ENCODE results near the gene GRIA4.

Gene GRIA4

GRCh38 chr11:105720096-105720495, 110.2 kb downstream of the GRIA4 start:
- no peaks in the 10 kb centered on the region for H3K27me3 ChIP-seq (ENCODE audit: insufficient read depth, low read length, poor library complexity)
- H3K56ac ChIP-seq (ENCODE audit: low read length), result no peak overlapping the region
- H3K9ac ChIP-seq (ENCODE audit: low read length), result no peak overlapping the region
- no peak overlapping the region for H2BK15ac ChIP-seq (replicated peaks; ENCODE audit: low read depth)
- H3K4me3 ChIP-seq (ENCODE audit: low read length), result no peak overlapping the region
- H3K4me1 ChIP-seq (ENCODE audit: control insufficient read depth, low read depth, low read length), result no peaks in the 10 kb centered on the region
- H4K5ac ChIP-seq (ENCODE audit: low read length), result no peak overlapping the region
- H3K27ac ChIP-seq (ENCODE audit: low read depth, low read length), result no peak overlapping the region
- H4K8ac ChIP-seq (ENCODE audit: low read depth, low read length), result no peak overlapping the region
- no peaks in the 10 kb centered on the region for H3K79me2 ChIP-seq (ENCODE audit: control insufficient read depth, insufficient read depth, low read length)
- no peak overlapping the region for H3K4ac ChIP-seq (ENCODE audit: low read depth, low read length)
- DNase-seq, result no peak
- no peaks in the 10 kb centered on the region for H3K79me1 ChIP-seq (ENCODE audit: low read length)
- H2BK5ac ChIP-seq (ENCODE audit: low read length), result no peak overlapping the region
- no peak overlapping the region for H3K18ac ChIP-seq (ENCODE audit: low read length)
- H2AK5ac ChIP-seq (ENCODE audit: low read length), result no peak overlapping the region
- H3K23ac ChIP-seq (ENCODE audit: low read length), result no peak overlapping the region
- H3K4me2 ChIP-seq (ENCODE audit: low read length), result no peak overlapping the region
- no peak overlapping the region for H2BK120ac ChIP-seq (ENCODE audit: low read depth, low read length)
- no CpG with 5 or more reads among the region's 2 CpGs for whole genome bisulfite sequencing (ENCODE audit: extremely low coverage, insufficient coverage, low lambda C conversion rate)
- no peaks in the 10 kb centered on the region for H3K36me3 ChIP-seq (ENCODE audit: control insufficient read depth, insufficient read depth, low read length)

- no peak overlapping the region for H3K23ac ChIP-seq (ENCODE audit: low read length)
- H3K79me1 ChIP-seq (ENCODE audit: low read length), result no peaks in the 10 kb centered on the region
- no peak overlapping the region for H3K4ac ChIP-seq (ENCODE audit: low read depth, low read length)
- no peak overlapping the region for H2BK15ac ChIP-seq (replicated peaks; ENCODE audit: low read depth)
- no peak overlapping the region for H3K18ac ChIP-seq (ENCODE audit: low read length)
- H4K8ac ChIP-seq (ENCODE audit: low read depth, low read length), result no peak overlapping the region
- H3K4me3 ChIP-seq (ENCODE audit: low read length), result no peak overlapping the region
- no peak overlapping the region for H3K56ac ChIP-seq (ENCODE audit: low read length)
- no peaks in the 10 kb centered on the region for H3K27me3 ChIP-seq (ENCODE audit: insufficient read depth, low read length, poor library complexity)
- H3K9ac ChIP-seq (ENCODE audit: low read length), result no peak overlapping the region
- no CpG with 5 or more reads among the region's 3 CpGs for WGBS (ENCODE audit: extremely low coverage, insufficient coverage, low lambda C conversion rate)
- no peaks in the 10 kb centered on the region for H3K36me3 ChIP-seq (ENCODE audit: control insufficient read depth, insufficient read depth, low read length)
- DNase-seq, result no peak
- H3K4me1 ChIP-seq (ENCODE audit: control insufficient read depth, low read depth, low read length), result no peaks in the 10 kb centered on the region
- no peak overlapping the region for H2AK5ac ChIP-seq (ENCODE audit: low read length)
- no peak overlapping the region for H4K5ac ChIP-seq (ENCODE audit: low read length)
- no peaks in the 10 kb centered on the region for H3K79me2 ChIP-seq (ENCODE audit: control insufficient read depth, insufficient read depth, low read length)
- no peak overlapping the region for H2BK5ac ChIP-seq (ENCODE audit: low read length)
- H2BK120ac ChIP-seq (ENCODE audit: low read depth, low read length), result no peak overlapping the region
- no peak overlapping the region for H3K27ac ChIP-seq (ENCODE audit: low read depth, low read length)
- no peak overlapping the region for H3K4me2 ChIP-seq (ENCODE audit: low read length)
These were observed 113.4 kb downstream of the GRIA4 start for GRCh38 chr11:105723269-105723668.

GRCh38 chr11:105732611-105733010, 122.7 kb downstream of the GRIA4 start:
- H2AK5ac ChIP-seq (ENCODE audit: low read length), result no peak overlapping the region
- H3K36me3 ChIP-seq (ENCODE audit: control insufficient read depth, insufficient read depth, low read length), result no peaks in the 10 kb centered on the region
- H3K4me2 ChIP-seq (ENCODE audit: low read length), result no peak overlapping the region
- no peak overlapping the region for H4K5ac ChIP-seq (ENCODE audit: low read length)
- no CpG with 5 or more reads among the region's 3 CpGs for whole genome bisulfite sequencing (ENCODE audit: extremely low coverage, insufficient coverage, low lambda C conversion rate)
- H3K27ac ChIP-seq (ENCODE audit: low read depth, low read length), result no peak overlapping the region
- no peaks in the 10 kb centered on the region for H3K4me1 ChIP-seq (ENCODE audit: control insufficient read depth, low read depth, low read length)
- H3K23ac ChIP-seq (ENCODE audit: low read length), result no peak overlapping the region
- no peak overlapping the region for H3K4ac ChIP-seq (ENCODE audit: low read depth, low read length)
- no peak for DNase-seq
- no peaks in the 10 kb centered on the region for H3K79me1 ChIP-seq (ENCODE audit: low read length)
- H2BK5ac ChIP-seq (ENCODE audit: low read length), result no peak overlapping the region
- no peaks in the 10 kb centered on the region for H3K27me3 ChIP-seq (ENCODE audit: insufficient read depth, low read length, poor library complexity)
- H3K18ac ChIP-seq (ENCODE audit: low read length), result no peak overlapping the region
- no peak overlapping the region for H2BK120ac ChIP-seq (ENCODE audit: low read depth, low read length)
- H2BK15ac ChIP-seq (replicated peaks; ENCODE audit: low read depth), result no peak overlapping the region
- no peak overlapping the region for H3K56ac ChIP-seq (ENCODE audit: low read length)
- H3K4me3 ChIP-seq (ENCODE audit: low read length), result no peak overlapping the region
- no peak overlapping the region for H4K8ac ChIP-seq (ENCODE audit: low read depth, low read length)
- H3K79me2 ChIP-seq (ENCODE audit: control insufficient read depth, insufficient read depth, low read length), result no peaks in the 10 kb centered on the region
- H3K9ac ChIP-seq (ENCODE audit: low read length), result no peak overlapping the region

GRCh38 chr11:105734426-105734825, 124.6 kb downstream of the GRIA4 start:
- no peaks in the 10 kb centered on the region for H3K4me1 ChIP-seq (ENCODE audit: control insufficient read depth, low read depth, low read length)
- H3K79me2 ChIP-seq (ENCODE audit: control insufficient read depth, insufficient read depth, low read length), result no peaks in the 10 kb centered on the region
- no peak overlapping the region for H3K56ac ChIP-seq (ENCODE audit: low read length)
- no peak overlapping the region for H3K9ac ChIP-seq (ENCODE audit: low read length)
- H2BK15ac ChIP-seq (replicated peaks; ENCODE audit: low read depth), result no peak overlapping the region
- H3K36me3 ChIP-seq (ENCODE audit: control insufficient read depth, insufficient read depth, low read length), result no peaks in the 10 kb centered on the region
- H4K8ac ChIP-seq (ENCODE audit: low read depth, low read length), result no peak overlapping the region
- no peak overlapping the region for H2BK5ac ChIP-seq (ENCODE audit: low read length)
- H3K4me3 ChIP-seq (ENCODE audit: low read length), result no peak overlapping the region
- H3K23ac ChIP-seq (ENCODE audit: low read length), result no peak overlapping the region
- H3K18ac ChIP-seq (ENCODE audit: low read length), result no peak overlapping the region
- H3K4ac ChIP-seq (ENCODE audit: low read depth, low read length), result no peak overlapping the region
- no peak overlapping the region for H2BK120ac ChIP-seq (ENCODE audit: low read depth, low read length)
- no CpG with 5 or more reads among the region's 1 CpG for WGBS (ENCODE audit: extremely low coverage, insufficient coverage, low lambda C conversion rate)
- DNase-seq, result no peak
- no peaks in the 10 kb centered on the region for H3K79me1 ChIP-seq (ENCODE audit: low read length)
- H3K27me3 ChIP-seq (ENCODE audit: insufficient read depth, low read length, poor library complexity), result no peaks in the 10 kb centered on the region
- H3K27ac ChIP-seq (ENCODE audit: low read depth, low read length), result no peak overlapping the region
- H4K5ac ChIP-seq (ENCODE audit: low read length), result no peak overlapping the region
- H2AK5ac ChIP-seq (ENCODE audit: low read length), result no peak overlapping the region
- no peak overlapping the region for H3K4me2 ChIP-seq (ENCODE audit: low read length)

- H2BK5ac ChIP-seq (ENCODE audit: low read length), result no peak overlapping the region
- no CpG with 5 or more reads among the region's 1 CpG for WGBS (ENCODE audit: extremely low coverage, insufficient coverage, low lambda C conversion rate)
- no peak overlapping the region for H4K8ac ChIP-seq (ENCODE audit: low read depth, low read length)
- H3K9ac ChIP-seq (ENCODE audit: low read length), result no peak overlapping the region
- H3K18ac ChIP-seq (ENCODE audit: low read length), result no peak overlapping the region
- no peak overlapping the region for H3K56ac ChIP-seq (ENCODE audit: low read length)
- H2BK15ac ChIP-seq (replicated peaks; ENCODE audit: low read depth), result no peak overlapping the region
- no peaks in the 10 kb centered on the region for H3K36me3 ChIP-seq (ENCODE audit: control insufficient read depth, insufficient read depth, low read length)
- DNase-seq, result no peak
- H2BK120ac ChIP-seq (ENCODE audit: low read depth, low read length), result no peak overlapping the region
- no peak overlapping the region for H2AK5ac ChIP-seq (ENCODE audit: low read length)
- no peaks in the 10 kb centered on the region for H3K27me3 ChIP-seq (ENCODE audit: insufficient read depth, low read length, poor library complexity)
- H3K4me1 ChIP-seq (ENCODE audit: control insufficient read depth, low read depth, low read length), result no peaks in the 10 kb centered on the region
- no peaks in the 10 kb centered on the region for H3K79me2 ChIP-seq (ENCODE audit: control insufficient read depth, insufficient read depth, low read length)
- H3K23ac ChIP-seq (ENCODE audit: low read length), result no peak overlapping the region
- H3K27ac ChIP-seq (ENCODE audit: low read depth, low read length), result no peak overlapping the region
- no peak overlapping the region for H4K5ac ChIP-seq (ENCODE audit: low read length)
- H3K4ac ChIP-seq (ENCODE audit: low read depth, low read length), result no peak overlapping the region
- no peaks in the 10 kb centered on the region for H3K79me1 ChIP-seq (ENCODE audit: low read length)
- H3K4me3 ChIP-seq (ENCODE audit: low read length), result no peak overlapping the region
- H3K4me2 ChIP-seq (ENCODE audit: low read length), result no peak overlapping the region
These were observed 128.4 kb downstream of the GRIA4 start for GRCh38 chr11:105738251-105738650.

- Histone ChIP-seq H3K36me3 (ENCODE audit: control insufficient read depth, insufficient read depth, low read length) (no peaks in the 10 kb centered on the region), H3K9ac (ENCODE audit: low read length) (no peak overlapping the region), H3K27ac (ENCODE audit: low read depth, low read length) (no peak overlapping the region), H2BK120ac (ENCODE audit: low read depth, low read length) (no peak overlapping the region), H2BK5ac (ENCODE audit: low read length) (no peak overlapping the region), H3K18ac (ENCODE audit: low read length) (no peak overlapping the region), H3K79me2 (ENCODE audit: control insufficient read depth, insufficient read depth, low read length) (no peaks in the 10 kb centered on the region), H2AK5ac (ENCODE audit: low read length) (no peak overlapping the region), H3K4me1 (ENCODE audit: control insufficient read depth, low read depth, low read length) (no peaks in the 10 kb centered on the region), H3K4me2 (ENCODE audit: low read length) (no peak overlapping the region), H4K5ac (ENCODE audit: low read length) (no peak overlapping the region), H3K4ac (ENCODE audit: low read depth, low read length) (no peak overlapping the region), H2BK15ac (replicated peaks; ENCODE audit: low read depth) (no peak overlapping the region), H3K4me3 (ENCODE audit: low read length) (no peak overlapping the region), H3K79me1 (ENCODE audit: low read length) (no peaks in the 10 kb centered on the region), H4K8ac (ENCODE audit: low read depth, low read length) (no peak overlapping the region), H3K27me3 (ENCODE audit: insufficient read depth, low read length, poor library complexity) (no peaks in the 10 kb centered on the region), H3K23ac (ENCODE audit: low read length) (no peak overlapping the region), H3K56ac (ENCODE audit: low read length) (no peak overlapping the region)
- DNase-seq, result no peak
- WGBS (ENCODE audit: extremely low coverage, insufficient coverage, low lambda C conversion rate), result no CpG with 5 or more reads among the region's 5 CpGs
These were observed 129.3 kb downstream of the GRIA4 start for GRCh38 chr11:105738986-105739795.

Measured in mesendoderm (in vitro differentiated cells).